Heart left ventricle (tissue), 13 donors: ENCODE data around the gene GPR107.

Experiments
- CTCF ChIP-seq, 12 donors: fragments of 200-600 bp; sonication (generic) in 4 of 12; IDR thresholded peaks; one replicate each; pipeline versions ENCODE4 v1.5.0 to v1.8.0; 2018 to 2022; ENCODE audit warnings: antibody characterized with exemption in 12 of 12, mild to moderate bottlenecking in 5 of 12
- POLR2A ChIP-seq, 2 donors: fragments of 450-650 bp; IDR thresholded peaks; one replicate each; pipeline ENCODE4 v1.6.1; 2017; ENCODE audit warnings: antibody characterized with exemption in 2 of 2, mild to moderate bottlenecking in 2 of 2, moderate library complexity in 2 of 2
- donor health status: ischemic (EF 13 %, LVEDD 7.1; RV severe dilation, severe dysfunction).
- donor health status: DM: no; HTN: yes; CAD: no.
- donor health status: DM: no; HTN: no; CAD: no.
- donor health status: ischemic (EF 25% LVEDD 6.9; RV normal size, moderate dysfunction).
- donor health status: ischemic (EF 25% LVEDD 5.7; RV mildly dilated, moderate dysfunction).
- donor health status: ischemic (EF 35%, LVEDD 5.7; RV mildly dilated, moderate dysfunction).
- donor health status: nonischemic (EF 11% LVEDD 7.7; RV severe dilation, severe dysfunction).
- donor health status: DM: yes; HTN: yes; CAD: no.
- donor health status: PGD.
- donor health status: ischemic (EF 29% LVEDD 5.4; RV normal size, mild dysfunction).
- donor health status: nonischemic (EF 23%, LVEDD 6.1; RV moderate dilation, normal function).

- no peak for TF ChIP-seq CTCF (IDR thresholded peaks at IDR 0.05)
- no peak for TF ChIP-seq POLR2A (IDR thresholded peaks at IDR 0.05)
These were observed 87.0 kb downstream of the GPR107 start for GRCh38 chr9:130140706-130141105.
